Astrocyte of the cerebellum (primary cell): Measurements from ENCODE around the gene SBNO1.

ENCODE experiments used
- DNase-seq: peaks from one replicate; pipeline ENCODE4 v3.0.0-alpha.2; 2011; ENCODE audit warnings: low read depth
- H3K4me3 ChIP-seq: 2 replicates; pipeline ENCODE4 v1.5.1; 2011; ENCODE audit warnings: mild to moderate bottlenecking, low read depth, low read length, moderate library complexity
- CTCF ChIP-seq: IDR thresholded peaks from 2 replicates; pipeline ENCODE4 v1.5.1; 2012; ENCODE audit warnings: low read length, low read depth, moderate library complexity, mild to moderate bottlenecking; ENCODE audit errors: missing control alignments
- in situ Hi-C: cut with HindIII; loops from 2 replicates; pipeline ENCODE4 v1.10.0; 2017; ENCODE audit warnings: low sequenced_read_pairs

Gene SBNO1

GRCh38 chr12:123269896-123270213 is 94.8 kb downstream of the SBNO1 start:
- no peak for DNase-seq
- in situ Hi-C loops, result no loop called here
- TF ChIP-seq CTCF, result no peak
- peak overlapping the region; percentile 83 for H3K4me3 ChIP-seq

GRCh38 chr12:123269395-123269892 is 95.2 kb downstream of the SBNO1 start:
- peak; percentile 39 for DNase-seq
- no peak for TF ChIP-seq CTCF
- in situ Hi-C loops, result no loop called here
- peak overlapping the region; percentile 83 for H3K4me3 ChIP-seq

GRCh38 chr12:123268850-123269249 is 95.8 kb downstream of the SBNO1 start:
- no peak for DNase-seq
- in situ Hi-C loops, result no loop called here
- no peak for TF ChIP-seq CTCF
- peak overlapping the region; percentile 83 for H3K4me3 ChIP-seq

GRCh38 chr12:123267991-123268843 is 96.4 kb downstream of the SBNO1 start:
- no peak for DNase-seq
- peak overlapping the region; percentile 83 for H3K4me3 ChIP-seq
- no peak for TF ChIP-seq CTCF
- in situ Hi-C loops, result no loop called here

GRCh38 chr12:123267335-123267920 is 97.2 kb downstream of the SBNO1 start:
- no peak overlapping the region for H3K4me3 ChIP-seq
- no peak for TF ChIP-seq CTCF
- no peak for DNase-seq
- in situ Hi-C loops, result no loop called here

- no peak overlapping the region for H3K4me3 ChIP-seq
- TF ChIP-seq CTCF, result no peak
- DNase-seq, result no peak
- in situ Hi-C loops, result no loop called here
Measured at GRCh38 chr12:123266679-123267277, 97.9 kb downstream of the SBNO1 start.
